ENCODE results near the gene PHRF1.

DNA sequence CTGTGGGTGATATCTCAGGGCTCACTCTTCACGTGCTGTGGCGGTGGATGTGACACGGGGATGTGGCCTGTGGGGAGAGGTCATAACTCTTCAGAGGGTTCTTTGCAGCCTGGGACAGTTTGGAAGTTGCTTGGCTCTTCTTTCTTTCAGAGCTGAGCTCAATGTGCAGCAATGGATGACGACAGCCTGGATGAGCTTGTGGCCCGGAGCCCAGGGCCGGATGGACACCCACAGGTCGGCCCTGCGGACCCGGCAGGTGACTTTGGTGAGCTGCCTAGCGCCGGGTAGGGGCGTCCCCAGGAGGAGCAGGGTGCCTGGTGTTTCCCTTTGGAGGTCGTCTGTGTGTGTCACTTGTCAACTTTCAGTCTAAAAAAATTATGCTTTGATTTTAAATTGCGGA, 5.1 kb downstream of the PHRF1 start:
- TF ChIP-seq, protein P1, sequence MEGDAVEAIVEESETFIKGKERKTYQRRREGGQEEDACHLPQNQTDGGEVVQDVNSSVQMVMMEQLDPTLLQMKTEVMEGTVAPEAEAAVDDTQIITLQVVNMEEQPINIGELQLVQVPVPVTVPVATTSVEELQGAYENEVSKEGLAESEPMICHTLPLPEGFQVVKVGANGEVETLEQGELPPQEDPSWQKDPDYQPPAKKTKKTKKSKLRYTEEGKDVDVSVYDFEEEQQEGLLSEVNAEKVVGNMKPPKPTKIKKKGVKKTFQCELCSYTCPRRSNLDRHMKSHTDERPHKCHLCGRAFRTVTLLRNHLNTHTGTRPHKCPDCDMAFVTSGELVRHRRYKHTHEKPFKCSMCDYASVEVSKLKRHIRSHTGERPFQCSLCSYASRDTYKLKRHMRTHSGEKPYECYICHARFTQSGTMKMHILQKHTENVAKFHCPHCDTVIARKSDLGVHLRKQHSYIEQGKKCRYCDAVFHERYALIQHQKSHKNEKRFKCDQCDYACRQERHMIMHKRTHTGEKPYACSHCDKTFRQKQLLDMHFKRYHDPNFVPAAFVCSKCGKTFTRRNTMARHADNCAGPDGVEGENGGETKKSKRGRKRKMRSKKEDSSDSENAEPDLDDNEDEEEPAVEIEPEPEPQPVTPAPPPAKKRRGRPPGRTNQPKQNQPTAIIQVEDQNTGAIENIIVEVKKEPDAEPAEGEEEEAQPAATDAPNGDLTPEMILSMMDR (IDR thresholded peaks at IDR 0.05) = no peak
- TF ChIP-seq POLR2A (IDR thresholded peaks at IDR 0.05) (no peak), EP300 (IDR thresholded peaks at IDR 0.05) (no peak)
